ENCODE results near the gene GSC. TPM values are rescaled to one million over a fixed set of nuclear protein-coding genes. Genes with fewer than 3 reads are reported as not detected.

GSC gene
- total and polyA plus RNA-seq, 2 of the 4 experiments (the other 2 are of a cell fraction), result not detected

DNA sequence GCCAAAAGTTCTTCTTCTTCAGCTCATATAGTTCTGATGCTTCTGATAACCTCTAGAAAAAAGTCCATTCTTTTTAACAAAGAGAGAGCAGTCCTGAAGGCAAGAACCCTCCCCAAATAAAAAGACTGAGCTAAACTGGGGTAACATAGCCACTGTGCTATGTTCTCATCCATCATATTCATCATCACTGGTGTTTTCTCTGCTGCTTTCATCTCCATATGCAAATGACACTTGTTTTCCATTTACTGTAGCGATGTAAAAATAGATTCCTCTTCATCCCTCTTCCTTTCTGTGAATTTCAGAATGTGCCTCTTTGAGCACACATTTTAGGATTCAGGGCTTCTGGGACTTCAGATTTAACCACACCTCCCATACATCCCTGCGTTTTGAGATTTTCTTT is 44.9 kb downstream of the GSC start:
- Histone ChIP-seq H2BK120ac (ENCODE audit: low read depth, low read length) (no peak overlapping the region), H2AFZ (replicated peaks; ENCODE audit: low read length, poor library complexity) (no peak overlapping the region), H4K20me1 (ENCODE audit: insufficient read depth, low read length) (no peaks in the 10 kb centered on the region), H2BK20ac (ENCODE audit: low read depth, low read length) (no peak overlapping the region), H3K36me3 (ENCODE audit: control insufficient read depth, insufficient read depth, low read length) (no peaks in the 10 kb centered on the region), H2AK5ac (ENCODE audit: low read depth, low read length) (no peak overlapping the region), H3K56ac (ENCODE audit: extremely low read depth, insufficient read depth, low read length) (no peak overlapping the region), H4K91ac (ENCODE audit: insufficient read depth, low read depth, low read length) (no peak overlapping the region), H2BK5ac (ENCODE audit: low read depth, low read length, poor library complexity, severe bottlenecking) (no peak overlapping the region), H3K4me1 (ENCODE audit: control insufficient read depth, insufficient read depth, low read length) (no peaks in the 10 kb centered on the region), H3K4me2 (ENCODE audit: low read depth, low read length) (no peak overlapping the region), H3K18ac (ENCODE audit: low read depth, low read length) (no peak overlapping the region), H3K9ac (ENCODE audit: low read depth, low read length) (no peak overlapping the region), H3K27ac (ENCODE audit: insufficient read depth, low read length) (no peak overlapping the region), H2BK15ac (ENCODE audit: low read depth, low read length) (no peak overlapping the region), H3K4ac (ENCODE audit: low read depth, low read length) (no peak overlapping the region), H4K8ac (ENCODE audit: low read depth in 2 of 2, low read length in 2 of 2) (no peak overlapping the region), H4K5ac (ENCODE audit: low read depth, low read length) (no peak overlapping the region), H3K23ac (ENCODE audit: low read depth, low read length) (no peak overlapping the region), H3K9me3 (ENCODE audit: control insufficient read depth, insufficient read depth, low read length) (no peaks in the 10 kb centered on the region), H3K4me3 (ENCODE audit: insufficient read depth, low read depth, low read length) (no peak overlapping the region), H3K27me3 (ENCODE audit: control insufficient read depth, insufficient read depth, low read length) (0 out of 2 replicates have a peak, but pooled peaks cover 3% of the 10 kb centered on the region), H2AK9ac (replicated peaks; ENCODE audit: low read depth, low read length, poor library complexity) (no peak overlapping the region), H3K14ac (replicated peaks; ENCODE audit: low read depth, low read length) (no peak overlapping the region), H3K9me1 (ENCODE audit: insufficient read depth, low read length) (no peaks in the 10 kb centered on the region), H3K79me1 (ENCODE audit: low read depth in 1 of 2, low read length in 2 of 2) (no peaks in the 10 kb centered on the region)
- ChIA-PET CTCF (interaction anchor here (0.6 kb wide), 1 partner anchor 66 kb away, joined by 5 read pairs; no protein-coding TSS in a partner anchor), POLR2A (ENCODE audit: unreplicated experiment) (no interaction called here)
- ATAC-seq (ENCODE audit: low read depth) (no peak), DNase-seq (no peak)
- intact Hi-C loops (cut with micrococcal nuclease), result no loop called here
- dilution Hi-C loops (cut with HindIII; ENCODE audit: low sequenced_read_pairs, unreplicated experiment), result no loop called here
- no CpG with 5 or more reads among the region's 2 CpGs for WGBS, 2 experiments (ENCODE audit: extremely low coverage in 2 of 2, insufficient read length in 1 of 2)
- TF ChIP-seq, protein P1, sequence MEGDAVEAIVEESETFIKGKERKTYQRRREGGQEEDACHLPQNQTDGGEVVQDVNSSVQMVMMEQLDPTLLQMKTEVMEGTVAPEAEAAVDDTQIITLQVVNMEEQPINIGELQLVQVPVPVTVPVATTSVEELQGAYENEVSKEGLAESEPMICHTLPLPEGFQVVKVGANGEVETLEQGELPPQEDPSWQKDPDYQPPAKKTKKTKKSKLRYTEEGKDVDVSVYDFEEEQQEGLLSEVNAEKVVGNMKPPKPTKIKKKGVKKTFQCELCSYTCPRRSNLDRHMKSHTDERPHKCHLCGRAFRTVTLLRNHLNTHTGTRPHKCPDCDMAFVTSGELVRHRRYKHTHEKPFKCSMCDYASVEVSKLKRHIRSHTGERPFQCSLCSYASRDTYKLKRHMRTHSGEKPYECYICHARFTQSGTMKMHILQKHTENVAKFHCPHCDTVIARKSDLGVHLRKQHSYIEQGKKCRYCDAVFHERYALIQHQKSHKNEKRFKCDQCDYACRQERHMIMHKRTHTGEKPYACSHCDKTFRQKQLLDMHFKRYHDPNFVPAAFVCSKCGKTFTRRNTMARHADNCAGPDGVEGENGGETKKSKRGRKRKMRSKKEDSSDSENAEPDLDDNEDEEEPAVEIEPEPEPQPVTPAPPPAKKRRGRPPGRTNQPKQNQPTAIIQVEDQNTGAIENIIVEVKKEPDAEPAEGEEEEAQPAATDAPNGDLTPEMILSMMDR (conservative IDR thresholded peaks at IDR 0.05; ENCODE audit: low read depth, low read length), result no peak
- TF ChIP-seq BHLHE40 (IDR thresholded peaks at IDR 0.05; ENCODE audit: low read depth, low read length) (no peak), RFX5 (IDR thresholded peaks at IDR 0.05; ENCODE audit: low read depth, low read length) (no peak), MAZ (IDR thresholded peaks at IDR 0.05; ENCODE audit: borderline replicate concordance, low read depth, low read length) (no peak), RAD21 (IDR thresholded peaks at IDR 0.05; ENCODE audit: low read length) (no peak), CHD1 (IDR thresholded peaks at IDR 0.05; ENCODE audit: low read depth, low read length) (no peak), MAFK (IDR thresholded peaks at IDR 0.05; ENCODE audit: low read depth, low read length) (no peak), POLR2A (IDR thresholded peaks at IDR 0.05; ENCODE audit: low read depth, low read length) (no peak), CEBPB (IDR thresholded peaks at IDR 0.05; ENCODE audit: low read depth, low read length) (no peak), USF2 (IDR thresholded peaks at IDR 0.05; ENCODE audit: low read depth, low read length) (no peak), NFE2L2 (IDR thresholded peaks at IDR 0.05; ENCODE audit: low read depth, low read length) (no peak), FOS (IDR thresholded peaks at IDR 0.05; ENCODE audit: low read depth, low read length) (no peak), MXI1 (IDR thresholded peaks at IDR 0.05; ENCODE audit: borderline replicate concordance, low read depth, low read length) (no peak), RCOR1 (IDR thresholded peaks at IDR 0.05; ENCODE audit: insufficient replicate concordance, low read length) (no peak), SMC3 (IDR thresholded peaks at IDR 0.05; ENCODE audit: low read depth, low read length) (no peak)
- TF ChIP-seq, protein P2, sequence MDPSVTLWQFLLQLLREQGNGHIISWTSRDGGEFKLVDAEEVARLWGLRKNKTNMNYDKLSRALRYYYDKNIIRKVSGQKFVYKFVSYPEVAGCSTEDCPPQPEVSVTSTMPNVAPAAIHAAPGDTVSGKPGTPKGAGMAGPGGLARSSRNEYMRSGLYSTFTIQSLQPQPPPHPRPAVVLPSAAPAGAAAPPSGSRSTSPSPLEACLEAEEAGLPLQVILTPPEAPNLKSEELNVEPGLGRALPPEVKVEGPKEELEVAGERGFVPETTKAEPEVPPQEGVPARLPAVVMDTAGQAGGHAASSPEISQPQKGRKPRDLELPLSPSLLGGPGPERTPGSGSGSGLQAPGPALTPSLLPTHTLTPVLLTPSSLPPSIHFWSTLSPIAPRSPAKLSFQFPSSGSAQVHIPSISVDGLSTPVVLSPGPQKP (IDR thresholded peaks at IDR 0.05; ENCODE audit: borderline replicate concordance, low read depth, low read length), result no peak
- in situ Hi-C loops (cut with MboI; ENCODE audit: low sequenced_read_pairs), result no loop called here
- no TSS peak for BruUV-seq (replicated peaks)

Data from IMR-90 (cell line).